ENCODE data around the gene OR52K1.

GRCh38 chr11:4453118-4453517 is 29.3 kb upstream of the OR52K1 start:
- no peak for TF ChIP-seq CTCF (IDR thresholded peaks at IDR 0.05)
- TF ChIP-seq POLR2A (IDR thresholded peaks at IDR 0.05; ENCODE audit: low read depth), result no peak

Data from esophagus muscularis mucosa (tissue), 3 donors.